Tibial artery (tissue), 4 donors: ENCODE data around the gene TYRP1.

Source experiments
- DNase-seq, 2 donors: peaks; one replicate each; pipeline ENCODE4 v3.0.0-alpha.2; 2019
- H3K27ac ChIP-seq, 2 donors: fragments of 200-600 bp; sonication (generic) in 1 of 2; 1 replicate in 1 of 2; 2 replicates in 1 of 2; pipeline ENCODE4 v1.5.1; 2018 to 2019; ENCODE audit warnings: mild to moderate bottlenecking in 1 of 2
- H3K27me3 ChIP-seq, 2 donors: fragments of 200-600 bp; sonication (generic) in 1 of 2; one replicate each; pipeline versions ENCODE4 v1.5.1 to v1.6.0; 2016 to 2019
- H3K36me3 ChIP-seq, 3 donors: fragments of 200-600 bp; sonication (generic) in 2 of 3; one replicate each; pipeline ENCODE4 v1.5.1; 2016 to 2019; ENCODE audit warnings: mild to moderate bottlenecking in 2 of 3
- H3K4me1 ChIP-seq, 4 donors: fragments of 200-600 bp; sonication (generic) in 2 of 4; 1 replicate in 3 of 4; 2 replicates in 1 of 4; pipeline ENCODE4 v1.5.1; 2016 to 2019
- H3K4me3 ChIP-seq, 2 donors: fragments of 200-600 bp; sonication (generic) in 1 of 2; 1 replicate in 1 of 2; 2 replicates in 1 of 2; pipeline ENCODE4 v1.5.1; 2018 to 2019; ENCODE audit warnings: mild to moderate bottlenecking in 2 of 2
- H3K9me3 ChIP-seq, 3 donors: fragments of 200-600 bp; sonication (generic) in 1 of 3; one replicate each; pipeline ENCODE4 v1.5.1; 2016 to 2019
- CTCF ChIP-seq, 2 experiments: fragments of 200-600 bp in 1 of 2; fragments of 450-650 bp in 1 of 2; IDR thresholded peaks; one replicate each; pipeline ENCODE4 v1.5.1; 2017 to 2019; ENCODE audit warnings: antibody characterized with exemption in 2 of 2, mild to moderate bottlenecking in 1 of 2, moderate library complexity in 1 of 2
- intact Hi-C: fragments of 100-400 bp; cut with DNase I; formaldehyde crosslinking; loops from one replicate; pipeline ENCODE4 v1.15.0; 2023; ENCODE audit warnings: low total_unique reads

The TYRP1 gene

GRCh38 chr9:12680757-12681156 lies 12.4 kb upstream of the TYRP1 start:
- H3K4me1 ChIP-seq = no peaks in the 10 kb centered on the region
- TF ChIP-seq CTCF (IDR thresholded peaks at IDR 0.05) = no peak
- intact Hi-C loops = no loop called here
- H3K36me3 ChIP-seq = no peaks in the 10 kb centered on the region
- H3K27ac ChIP-seq = no peak overlapping the region
- DNase-seq = no peak
- H3K4me3 ChIP-seq = no peak overlapping the region
- no peaks in the 10 kb centered on the region for H3K27me3 ChIP-seq
- no peaks in the 10 kb centered on the region for H3K9me3 ChIP-seq

- intact Hi-C loops = no loop called here
- no peak overlapping the region for H3K4me3 ChIP-seq
- no peaks in the 10 kb centered on the region for H3K36me3 ChIP-seq
- H3K27me3 ChIP-seq = no peaks in the 10 kb centered on the region
- H3K9me3 ChIP-seq = no peaks in the 10 kb centered on the region
- DNase-seq = no peak
- no peaks in the 10 kb centered on the region for H3K4me1 ChIP-seq
- no peak overlapping the region for H3K27ac ChIP-seq
- TF ChIP-seq CTCF (IDR thresholded peaks at IDR 0.05) = no peak
These were observed 11.6 kb upstream of the TYRP1 start for GRCh38 chr9:12681620-12682019.

- H3K36me3 ChIP-seq = no peaks in the 10 kb centered on the region
- no peak overlapping the region for H3K27ac ChIP-seq
- H3K4me3 ChIP-seq = no peak overlapping the region
- H3K9me3 ChIP-seq = no peaks in the 10 kb centered on the region
- DNase-seq = no peak
- no peaks in the 10 kb centered on the region for H3K27me3 ChIP-seq
- no peaks in the 10 kb centered on the region for H3K4me1 ChIP-seq
- intact Hi-C loops = no loop called here
- no peak for TF ChIP-seq CTCF (IDR thresholded peaks at IDR 0.05)
These were observed 8.2 kb upstream of the TYRP1 start for GRCh38 chr9:12684974-12685373.

DNA sequence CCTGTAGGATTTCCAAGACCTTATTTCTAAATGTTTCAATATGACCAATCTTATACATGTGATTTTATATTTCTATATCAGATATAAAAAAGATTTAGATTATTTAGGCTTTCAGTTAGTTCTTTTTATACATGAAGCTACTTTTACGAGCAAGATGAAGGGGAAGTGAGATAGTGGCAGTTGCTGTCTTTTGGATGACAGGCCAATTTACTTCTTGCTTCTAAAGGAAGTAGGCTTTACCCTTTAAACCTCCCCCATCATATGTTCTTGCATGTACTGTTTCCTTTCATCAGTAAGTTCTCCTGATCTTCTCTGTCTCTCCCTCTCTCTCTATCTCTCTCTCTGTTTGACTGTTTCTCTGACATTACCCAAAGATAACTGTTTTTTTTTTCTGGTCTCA lies 4.0 kb upstream of the TYRP1 start:
- H3K4me3 ChIP-seq = no peak overlapping the region
- no peak for DNase-seq
- H3K4me1 ChIP-seq = no peaks in the 10 kb centered on the region
- intact Hi-C loops = no loop called here
- H3K36me3 ChIP-seq = no peaks in the 10 kb centered on the region
- H3K27ac ChIP-seq = no peak overlapping the region
- no peak for TF ChIP-seq CTCF (IDR thresholded peaks at IDR 0.05)
- H3K27me3 ChIP-seq = no peaks in the 10 kb centered on the region
- no peaks in the 10 kb centered on the region for H3K9me3 ChIP-seq

DNA sequence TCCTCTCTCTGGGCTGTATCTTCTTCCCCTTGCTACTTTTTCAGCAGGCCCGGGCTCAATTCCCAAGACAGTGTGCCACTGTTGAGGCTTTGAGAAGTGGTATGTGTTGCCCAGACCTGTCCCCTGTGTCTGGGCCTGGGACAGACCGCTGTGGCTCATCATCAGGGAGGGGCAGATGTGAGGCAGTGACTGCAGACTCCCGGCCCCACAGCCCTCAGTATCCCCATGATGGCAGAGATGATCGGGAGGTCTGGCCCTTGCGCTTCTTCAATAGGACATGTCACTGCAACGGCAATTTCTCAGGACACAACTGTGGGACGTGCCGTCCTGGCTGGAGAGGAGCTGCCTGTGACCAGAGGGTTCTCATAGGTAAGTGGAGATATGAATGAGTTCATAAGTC lies 828 bp downstream of the TYRP1 start:
- peaks cover 0 to 41% (median 12%) of the 10 kb centered on the region in 4 donors for H3K4me1 ChIP-seq
- no peaks in the 10 kb centered on the region for H3K9me3 ChIP-seq
- H3K4me3 ChIP-seq = no peak overlapping the region
- TF ChIP-seq CTCF (IDR thresholded peaks at IDR 0.05) = no peak
- intact Hi-C loops = no loop called here
- no peak for DNase-seq
- H3K27ac ChIP-seq = no peak overlapping the region
- no peaks in the 10 kb centered on the region for H3K27me3 ChIP-seq
- no peaks in the 10 kb centered on the region for H3K36me3 ChIP-seq

DNA sequence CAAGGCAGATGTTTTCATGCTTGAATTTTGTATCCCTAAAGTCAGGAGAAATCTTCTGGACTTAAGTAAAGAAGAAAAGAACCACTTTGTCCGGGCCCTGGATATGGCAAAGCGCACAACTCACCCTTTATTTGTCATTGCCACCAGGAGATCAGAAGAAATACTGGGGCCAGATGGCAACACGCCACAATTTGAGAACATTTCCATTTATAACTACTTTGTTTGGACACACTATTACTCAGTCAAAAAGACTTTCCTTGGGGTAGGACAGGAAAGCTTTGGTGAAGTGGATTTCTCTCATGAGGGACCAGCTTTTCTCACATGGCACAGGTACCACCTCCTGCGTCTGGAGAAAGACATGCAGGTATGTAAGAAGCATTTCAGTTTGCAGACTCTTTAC lies 2.3 kb downstream of the TYRP1 start:
- Histone ChIP-seq H3K27ac (peak overlapping the region in 1 of 2 donors; percentile 40), H3K9me3 (no peaks in the 10 kb centered on the region), H3K4me1 (peaks cover 0 to 42% (median 12%) of the 10 kb centered on the region in 4 donors), H3K27me3 (no peaks in the 10 kb centered on the region), H3K4me3 (no peak overlapping the region), H3K36me3 (no peaks in the 10 kb centered on the region)
- DNase-seq = peak; percentile 22 to 77
- intact Hi-C loops = no loop called here
- TF ChIP-seq CTCF (IDR thresholded peaks at IDR 0.05) = no peak
